H1 (cell line): ENCODE data around the gene PPP1R9A. TPM values are rescaled to one million over a fixed set of nuclear protein-coding genes. Genes with fewer than 3 reads are reported as not detected.

ENCODE experiments used
- CTCF ChIA-PET: fragments of 300-600 bp; sonication (Branson Sonifier 250); formaldehyde crosslinking; loops from one replicate; lab custom pipeline; 2021; ENCODE audit not compliant: partially characterized antibody; lab: Charles Lee
- POLR2A ChIA-PET: fragments of 300-600 bp; sonication (Branson Sonifier 250); formaldehyde crosslinking; loops from one replicate; lab custom pipeline; 2021; ENCODE audit warnings: inconsistent platforms; ENCODE audit not compliant: partially characterized antibody; lab: Charles Lee
- DNase-seq, 2 experiments: peaks; one replicate each; pipeline versions ENCODE4 v3.0.0 to v3.0.0-alpha.2; 2010 to 2022; ENCODE audit warnings: low spot score in 2 of 2, low read depth in 1 of 2, mixed read lengths in 1 of 2
- FAIRE-seq: peaks from 2 replicates; lab custom pipeline; 2011; peaks lifted over from hg19 to GRCh38; lab: Jason Lieb, UNC
- H2AFZ ChIP-seq: 2 replicates; pipeline ENCODE4 v1.8.1; 2012; ENCODE audit warnings: low read length, inconsistent platforms
- H2AK5ac ChIP-seq: 2 replicates; pipeline ENCODE4 v1.6.1; 2013; ENCODE audit warnings: low read depth, low read length
- H2BK120ac ChIP-seq: replicated peaks from 2 replicates; pipeline ENCODE3; 2013; ENCODE audit warnings: low read depth, low read length, inconsistent platforms
- H2BK12ac ChIP-seq: 2 replicates; pipeline ENCODE4 v1.6.1; 2013; ENCODE audit warnings: low read depth, low read length
- H2BK15ac ChIP-seq: 2 replicates; pipeline ENCODE4 v1.6.1; 2013; ENCODE audit warnings: low read length
- H2BK20ac ChIP-seq: 2 replicates; pipeline ENCODE4 v1.6.1; 2013; ENCODE audit warnings: low read length
- H2BK5ac ChIP-seq: 2 replicates; pipeline ENCODE4 v1.6.1; 2013; ENCODE audit warnings: low read depth, low read length
- H3K14ac ChIP-seq: 2 replicates; pipeline ENCODE4 v1.6.1; 2013; ENCODE audit warnings: inconsistent platforms; ENCODE audit not compliant: insufficient read length
- H3K18ac ChIP-seq: 2 replicates; pipeline ENCODE4 v1.6.1; 2013; ENCODE audit warnings: low read length; ENCODE audit errors: extremely low read depth
- H3K23ac ChIP-seq: 2 replicates; pipeline ENCODE4 v1.6.1; 2013; ENCODE audit warnings: inconsistent platforms; ENCODE audit not compliant: insufficient read length
- H3K23me2 ChIP-seq: 2 replicates; pipeline ENCODE4 v1.6.1; 2013; ENCODE audit warnings: low read depth, low read length
- H3K27ac ChIP-seq: 2 replicates; pipeline ENCODE4 v1.6.1; 2011; ENCODE audit warnings: low read depth, low read length, inconsistent platforms
- H3K27me3 ChIP-seq, 4 experiments: replicated peaks in 1 of 4; 1 replicate in 1 of 4; 2 replicates in 3 of 4; pipeline versions ENCODE4 v1.6.1 to v1.8.1; 2011 to 2013; ENCODE audit warnings: low read length in 3 of 4, mild to moderate bottlenecking in 3 of 4, inconsistent platforms in 2 of 4, mixed read lengths in 2 of 4, moderate library complexity in 1 of 4; ENCODE audit not compliant: control insufficient read depth in 3 of 4, insufficient read depth in 3 of 4; ENCODE audit errors: extremely low read depth in 1 of 4
- H3K36me3 ChIP-seq, 4 experiments: 2 replicates each; pipeline versions ENCODE4 v1.6.1 to v1.8.1; 2011 to 2013; ENCODE audit warnings: mild to moderate bottlenecking in 4 of 4, low read length in 3 of 4, moderate library complexity in 2 of 4, control low read depth in 1 of 4, inconsistent platforms in 1 of 4; ENCODE audit not compliant: insufficient read depth in 4 of 4, control insufficient read depth in 2 of 4
- H3K4ac ChIP-seq: replicated peaks from 2 replicates; pipeline ENCODE3; 2013; ENCODE audit warnings: low read length, low read depth, mixed read lengths, inconsistent platforms; ENCODE audit not compliant: insufficient read length
- H3K4me1 ChIP-seq, 4 experiments: replicated peaks in 1 of 4; 1 replicate in 1 of 4; 2 replicates in 3 of 4; pipeline versions ENCODE4 v1.6.1 to v1.8.1; 2011 to 2013; ENCODE audit warnings: low read length in 3 of 4, inconsistent platforms in 2 of 4, mixed read lengths in 1 of 4; ENCODE audit not compliant: insufficient read depth in 4 of 4, control insufficient read depth in 3 of 4
- H3K4me2 ChIP-seq, 2 experiments: 2 replicates each; pipeline versions ENCODE4 v1.6.1 to v1.8.1; 2011 to 2013; ENCODE audit warnings: low read depth in 2 of 2, low read length in 2 of 2, control low read depth in 1 of 2, inconsistent platforms in 1 of 2, mild to moderate bottlenecking in 1 of 2; ENCODE audit not compliant: insufficient read depth in 1 of 2
- H3K4me3 ChIP-seq, 4 experiments: fragments of 200-600, 300-600 bp in 1 of 4; sonication (generic), shearing (Covaris generic), sonication (Bioruptor Twin) in 1 of 4; 2 replicates each; pipeline versions ENCODE4 v1.5.1 to v1.8.1; 2011 to 2016; ENCODE audit warnings: low read length in 4 of 4, low read depth in 3 of 4, control low read depth in 2 of 4, inconsistent platforms in 2 of 4, mild to moderate bottlenecking in 2 of 4, mixed read lengths in 1 of 4, moderate library complexity in 1 of 4; ENCODE audit not compliant: insufficient read depth in 2 of 4; ENCODE audit errors: extremely low read depth in 1 of 4
- H3K56ac ChIP-seq: replicated peaks from 2 replicates; pipeline ENCODE3; 2013; ENCODE audit warnings: low read depth, mild to moderate bottlenecking, mixed read lengths, low read length, inconsistent platforms; ENCODE audit not compliant: insufficient read length
- H3K79me1 ChIP-seq: 2 replicates; pipeline ENCODE4 v1.6.1; 2013; ENCODE audit warnings: low read depth, low read length, control low read depth
- H3K79me2 ChIP-seq, 2 experiments: 2 replicates each; pipeline versions ENCODE4 v1.6.1 to v1.8.1; 2012 to 2013; ENCODE audit warnings: low read length in 2 of 2, mild to moderate bottlenecking in 2 of 2, inconsistent platforms in 1 of 2; ENCODE audit not compliant: insufficient read depth in 2 of 2, control insufficient read depth in 1 of 2
- H3K9ac ChIP-seq, 4 experiments: replicated peaks in 1 of 4; 1 replicate in 1 of 4; 2 replicates in 3 of 4; pipeline versions ENCODE4 v1.6.1 to v1.8.1; 2011 to 2013; ENCODE audit warnings: low read depth in 3 of 4, low read length in 3 of 4, control low read depth in 2 of 4, mild to moderate bottlenecking in 2 of 4, moderate library complexity in 2 of 4, inconsistent platforms in 1 of 4; ENCODE audit errors: extremely low read depth in 1 of 4
- H3K9me3 ChIP-seq, 2 experiments: 2 replicates each; pipeline versions ENCODE4 v1.6.1 to v1.8.1; 2012 to 2013; ENCODE audit warnings: mild to moderate bottlenecking in 2 of 2, moderate library complexity in 2 of 2, control low read depth in 1 of 2, inconsistent platforms in 1 of 2, low read depth in 1 of 2, low read length in 1 of 2, mixed read lengths in 1 of 2; ENCODE audit not compliant: insufficient read depth in 2 of 2
- H4K20me1 ChIP-seq, 2 experiments: replicated peaks in 1 of 2; 2 replicates each; pipeline versions ENCODE3 to v1.8.1; 2011 to 2013; ENCODE audit warnings: inconsistent platforms in 2 of 2, low read length in 2 of 2, mild to moderate bottlenecking in 1 of 2; ENCODE audit not compliant: insufficient read depth in 2 of 2, control insufficient read depth in 1 of 2
- H4K5ac ChIP-seq: 2 replicates; pipeline ENCODE4 v1.6.1; 2013; ENCODE audit warnings: low read length, low read depth, mixed read lengths, inconsistent platforms; ENCODE audit not compliant: insufficient read length
- H4K8ac ChIP-seq: 2 replicates; pipeline ENCODE4 v1.8.0; 2013; ENCODE audit warnings: mild to moderate bottlenecking, moderate library complexity, low read length, inconsistent platforms; ENCODE audit not compliant: insufficient read depth; ENCODE audit errors: extremely low read depth
- H4K91ac ChIP-seq: replicated peaks from 2 replicates; pipeline ENCODE3; 2013; ENCODE audit warnings: low read length, mixed read lengths, inconsistent platforms; ENCODE audit not compliant: insufficient read length
- RBBP5 ChIP-seq: IDR thresholded peaks from 2 replicates; pipeline ENCODE4 v1.7.1; 2012; ENCODE audit warnings: low read depth, mild to moderate bottlenecking, inconsistent platforms, low read length, moderate library complexity, borderline replicate concordance
- WGBS, 2 experiments: shearing (Covaris generic) in 1 of 2; methylation state at CpG; one replicate each; pipeline versions ENCODE4 v1.1.6 to v1.1.7; 2013 to 2015; ENCODE audit warnings: low lambda C conversion rate in 2 of 2, mixed read lengths in 2 of 2, inconsistent platforms in 1 of 2, low coverage in 1 of 2, missing lambda C conversion rate in 1 of 2; ENCODE audit not compliant: insufficient replicate concordance in 2 of 2, insufficient coverage in 1 of 2, insufficient read length in 1 of 2; ENCODE audit errors: extremely low coverage in 1 of 2, missing lambda C conversion rate in 1 of 2; 5-methylcytosine and 5-hydroxymethylcytosine counted together
- polyA plus RNA-seq, 7 experiments: library from polyadenylated mRNA; depleted of rRNA in 3 of 7; stranded (reverse) in 5 of 7; unstranded in 2 of 7; fragments of >200 nt in 5 of 7; fragments of 200-250 nt in 2 of 7; gene quantifications; 1 replicate in 5 of 7; 2 replicates in 1 of 7; 4 replicates in 1 of 7; pipeline versions ENCODE4 v1.2.1 to v1.2.3, GENCODE V29; 2011 to 2013; ENCODE audit warnings: missing spikeins in 2 of 7, mixed read lengths in 2 of 7
- total RNA-seq: library from RNA; stranded (reverse); fragmentation: NEBNext Ultra II Directional; extraction: Animal tissue kit (Norgen Biotek cat#: 25700); gene quantifications from 2 replicates; pipeline ENCODE4 v1.2.1, GENCODE V29; 2021

The PPP1R9A gene
- total and polyA plus RNA-seq, 2 of the 8 experiments (the other 6 are each of a cell fraction or from before 2014, with no cell fraction given) = 3.0 to 20.3 TPM

GRCh38 chr7:95001815-95002561 is 94.6 kb downstream of the PPP1R9A start:
- Histone ChIP-seq H3K14ac (no peak overlapping the region), H4K91ac (no peak overlapping the region), H2AK5ac (no peak overlapping the region), H4K5ac (no peak overlapping the region), H3K79me2 (peaks cover 0 to 6% of the 10 kb centered on the region in 2 experiments; a peak in 2 of 4 replicates), H3K18ac (no peak overlapping the region), H3K27ac (no peak overlapping the region), H3K27me3 (no peaks in the 10 kb centered on the region), H3K4me1 (peaks cover 0 to 4% (median 0%) of the 10 kb centered on the region in 4 experiments; a peak in 1 of 7 replicates), H3K9me3 (no peaks in the 10 kb centered on the region), H3K4me2 (no peak overlapping the region), H2BK20ac (no peak overlapping the region), H2BK12ac (no peak overlapping the region), H3K4me3 (no peak overlapping the region), H2BK5ac (no peak overlapping the region), H2AFZ (no peak overlapping the region), H3K36me3 (no peaks in the 10 kb centered on the region), H3K56ac (no peak overlapping the region), H3K79me1 (no peaks in the 10 kb centered on the region), H3K9ac (no peak overlapping the region), H3K4ac (no peak overlapping the region), H2BK15ac (no peak overlapping the region), H3K23me2 (no peaks in the 10 kb centered on the region), H4K20me1 (peaks cover 0 to 1% of the 10 kb centered on the region in 2 experiments), H4K8ac (no peak overlapping the region), H3K23ac (no peak overlapping the region), H2BK120ac (no peak overlapping the region)
- FAIRE-seq (no peak), DNase-seq (no peak)
- WGBS, 2 experiments = 83% methylated on average over 5 of the region's 5 CpGs; no CpG with 5 or more reads in 1 of the 2 experiments
- POLR2A ChIA-PET = no interaction called here
- CTCF ChIA-PET = interaction anchor here (0.9 kb wide), 1 partner anchor 554 kb away, joined by 3 read pairs; no protein-coding TSS in a partner anchor
- no peak for TF ChIP-seq RBBP5
